Ectodermal cell (in vitro differentiated cells): Measurements from ENCODE around the gene ZNF536.

Source experiments
- H3K27ac ChIP-seq: 2 replicates; pipeline ENCODE4 v1.7.0; 2013; ENCODE audit warnings: mild to moderate bottlenecking, low read depth, low read length; ENCODE audit not compliant: insufficient read depth, poor library complexity, severe bottlenecking
- H3K27me3 ChIP-seq: 2 replicates; pipeline ENCODE4 v1.7.0; 2013; ENCODE audit warnings: mild to moderate bottlenecking, low read length; ENCODE audit not compliant: insufficient read depth, control insufficient read depth, poor library complexity, severe bottlenecking
- H3K36me3 ChIP-seq: one replicate; pipeline ENCODE4 v1.7.0; 2013; ENCODE audit warnings: low read length; ENCODE audit not compliant: control insufficient read depth, insufficient read depth
- H3K4me1 ChIP-seq: one replicate; pipeline ENCODE4 v1.7.0; 2013; ENCODE audit warnings: low read length; ENCODE audit not compliant: control insufficient read depth, insufficient read depth
- H3K4me3 ChIP-seq: 2 replicates; pipeline ENCODE4 v1.7.0; 2013; ENCODE audit warnings: low read depth, low read length, control low read depth; ENCODE audit not compliant: insufficient read depth
- H3K9me3 ChIP-seq: 2 replicates; pipeline ENCODE4 v1.7.0; 2013; ENCODE audit warnings: mild to moderate bottlenecking, low read length, moderate library complexity; ENCODE audit not compliant: control insufficient read depth
- WGBS, 2 experiments: methylation state at CpG; one replicate each; pipeline ENCODE4 v1.1.7; 2013; ENCODE audit warnings: missing lambda C conversion rate in 2 of 2; 5-methylcytosine and 5-hydroxymethylcytosine counted together

Gene ZNF536

GRCh38 chr19:30375553-30376031 lies 3.4 kb downstream of the ZNF536 start:
- WGBS, 2 experiments = 76 to 78% methylated on average over 23 of the region's 23 CpGs
- no peak overlapping the region for H3K4me3 ChIP-seq
- peaks cover 44% of the 10 kb centered on the region for H3K27me3 ChIP-seq

GRCh38 chr19:30376272-30376671 lies 4.1 kb downstream of the ZNF536 start:
- Histone ChIP-seq H3K36me3 (no peaks in the 10 kb centered on the region), H3K27ac (no peak overlapping the region), H3K4me3 (no peak overlapping the region), H3K9me3 (no peaks in the 10 kb centered on the region), H3K27me3 (peaks cover 44% of the 10 kb centered on the region), H3K4me1 (peaks cover 11% of the 10 kb centered on the region)
- WGBS, 2 experiments = 80 to 82% methylated on average over 4 of the region's 4 CpGs

More at GRCh38 chr19:30375553-30376031, 3.4 kb downstream of the ZNF536 start:
- H3K4me1 ChIP-seq = peaks cover 11% of the 10 kb centered on the region
- H3K36me3 ChIP-seq = no peaks in the 10 kb centered on the region
- no peaks in the 10 kb centered on the region for H3K9me3 ChIP-seq
- no peak overlapping the region for H3K27ac ChIP-seq

GRCh38 chr19:30376826-30377425 lies 4.7 kb downstream of the ZNF536 start:
- no peaks in the 10 kb centered on the region for H3K36me3 ChIP-seq
- no peaks in the 10 kb centered on the region for H3K9me3 ChIP-seq
- H3K27ac ChIP-seq = no peak overlapping the region
- no peak overlapping the region for H3K4me3 ChIP-seq
- WGBS, 2 experiments = 95 to 97% methylated on average over 15 of the region's 15 CpGs
- peaks cover 11% of the 10 kb centered on the region for H3K4me1 ChIP-seq
- H3K27me3 ChIP-seq = peaks cover 44% of the 10 kb centered on the region

- peaks cover 30% of the 10 kb centered on the region for H3K27me3 ChIP-seq
- WGBS, 2 experiments = 92 to 94% methylated on average over 4 of the region's 4 CpGs
- no peak overlapping the region for H3K4me3 ChIP-seq
These were observed 6.5 kb downstream of the ZNF536 start for GRCh38 chr19:30378701-30379100.

GRCh38 chr19:30379841-30380610 lies 7.8 kb downstream of the ZNF536 start:
- Histone ChIP-seq H3K27ac (no peak overlapping the region), H3K4me3 (no peak overlapping the region), H3K27me3 (peaks cover 17% of the 10 kb centered on the region), H3K9me3 (no peaks in the 10 kb centered on the region), H3K4me1 (no peaks in the 10 kb centered on the region), H3K36me3 (no peaks in the 10 kb centered on the region)
- WGBS, 2 experiments = 81 to 85% methylated on average over 14 of the region's 14 CpGs

More at GRCh38 chr19:30378701-30379100, 6.5 kb downstream of the ZNF536 start:
- H3K4me1 ChIP-seq = peaks cover 3% of the 10 kb centered on the region
- H3K27ac ChIP-seq = no peak overlapping the region
- H3K9me3 ChIP-seq = no peaks in the 10 kb centered on the region
- H3K36me3 ChIP-seq = no peaks in the 10 kb centered on the region

GRCh38 chr19:30381366-30381765 lies 9.2 kb downstream of the ZNF536 start:
- Histone ChIP-seq H3K9me3 (no peaks in the 10 kb centered on the region), H3K27me3 (peaks cover 4% of the 10 kb centered on the region), H3K36me3 (no peaks in the 10 kb centered on the region), H3K4me3 (no peak overlapping the region), H3K27ac (no peak overlapping the region), H3K4me1 (no peaks in the 10 kb centered on the region)
- 92% methylated on average over 4 of the region's 4 CpGs for WGBS, 2 experiments

- H3K4me1 ChIP-seq = no peaks in the 10 kb centered on the region
- WGBS, 2 experiments = 90 to 91% methylated on average over 9 of the region's 9 CpGs
- H3K4me3 ChIP-seq = no peak overlapping the region
- H3K27me3 ChIP-seq = no peaks in the 10 kb centered on the region
- no peaks in the 10 kb centered on the region for H3K36me3 ChIP-seq
- no peaks in the 10 kb centered on the region for H3K9me3 ChIP-seq
- H3K27ac ChIP-seq = no peak overlapping the region
These were observed 13.0 kb downstream of the ZNF536 start for GRCh38 chr19:30385174-30385573.

GRCh38 chr19:30385666-30386065 lies 13.5 kb downstream of the ZNF536 start:
- WGBS, 2 experiments = 95 to 96% methylated on average over 5 of the region's 5 CpGs
- H3K27me3 ChIP-seq = no peaks in the 10 kb centered on the region
- no peaks in the 10 kb centered on the region for H3K4me1 ChIP-seq
- H3K9me3 ChIP-seq = no peaks in the 10 kb centered on the region
- H3K36me3 ChIP-seq = no peaks in the 10 kb centered on the region
- no peak overlapping the region for H3K4me3 ChIP-seq
- H3K27ac ChIP-seq = no peak overlapping the region

GRCh38 chr19:30386551-30387143 lies 14.5 kb downstream of the ZNF536 start:
- WGBS, 2 experiments = 84 to 86% methylated on average over 13 of the region's 13 CpGs
- Histone ChIP-seq H3K4me1 (no peaks in the 10 kb centered on the region), H3K27ac (no peak overlapping the region), H3K9me3 (no peaks in the 10 kb centered on the region), H3K36me3 (no peaks in the 10 kb centered on the region), H3K27me3 (no peaks in the 10 kb centered on the region), H3K4me3 (no peak overlapping the region)
